Esophagus mucosa (tissue), 1 donor: ENCODE data around the gene SPIRE1. TPM values are rescaled to one million over a fixed set of nuclear protein-coding genes. Genes with fewer than 3 reads are reported as not detected.
A peak's percentile ranks its signal among the peaks of the same experiment; 100 is the strongest.
"Not testable (repeated sequence)": the region's sequence is repeated elsewhere in the genome, so short reads cannot be mapped to it uniquely, and the experiment has no call there.

Source experiments
- ATAC-seq: fragments of 200-7000 bp; cut with Tn5 transposase; one replicate; pipeline ENCODE4 v1.9.1; 2020
- total RNA-seq: library from RNA; stranded (reverse); gene quantifications from one replicate; pipeline ENCODE4 v1.2.4, GENCODE V29; 2023
- donor health status: DM: yes; HTN: yes; CAD: no.

Gene SPIRE1
- total RNA-seq, 1 donor from 2014 or later: 15.6 TPM

DNA sequence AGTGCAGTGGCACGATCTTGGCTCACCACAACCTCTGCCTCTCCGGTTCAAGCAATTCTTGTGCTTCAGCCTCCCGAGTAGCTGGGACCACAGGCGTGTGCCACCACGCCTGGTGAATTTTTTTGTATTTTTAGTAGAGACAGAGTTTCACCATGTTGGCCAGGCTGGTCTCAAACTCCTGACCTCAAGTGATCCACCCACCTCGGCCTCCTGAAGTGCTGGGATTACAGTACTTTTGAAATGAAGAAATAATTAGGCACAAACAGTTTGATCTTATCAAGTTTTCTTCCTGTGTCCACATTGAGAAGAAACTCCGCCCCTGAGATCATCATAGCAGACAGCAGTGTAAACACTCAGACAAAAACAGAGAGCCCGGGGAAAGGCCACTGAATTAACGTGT is 247.2 kb downstream of the SPIRE1 start:
- not testable (repeated sequence) for ATAC-seq

- no peak for ATAC-seq
Observed at GRCh38 chr18:12410081-12410481, 247.8 kb downstream of the SPIRE1 start.

DNA sequence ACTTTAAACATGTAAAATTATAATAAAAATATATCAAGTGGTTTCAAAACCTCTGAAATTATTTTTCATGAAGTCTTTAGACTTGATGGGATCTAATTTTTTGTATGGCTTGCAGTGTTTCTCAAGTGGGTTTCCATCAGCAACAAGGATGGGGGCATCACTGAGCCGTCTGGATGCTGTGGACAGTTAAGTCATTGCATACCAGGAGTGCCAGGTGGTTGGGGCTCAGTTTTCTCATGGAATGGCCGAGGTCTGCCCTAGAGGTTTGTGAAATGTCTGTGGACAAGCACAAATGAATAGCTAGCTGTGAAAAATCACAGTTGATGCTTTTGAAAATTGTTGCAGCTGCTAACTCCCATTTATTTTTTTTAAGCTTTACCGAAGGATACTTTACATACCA is 248.4 kb downstream of the SPIRE1 start:
- no peak for ATAC-seq

DNA sequence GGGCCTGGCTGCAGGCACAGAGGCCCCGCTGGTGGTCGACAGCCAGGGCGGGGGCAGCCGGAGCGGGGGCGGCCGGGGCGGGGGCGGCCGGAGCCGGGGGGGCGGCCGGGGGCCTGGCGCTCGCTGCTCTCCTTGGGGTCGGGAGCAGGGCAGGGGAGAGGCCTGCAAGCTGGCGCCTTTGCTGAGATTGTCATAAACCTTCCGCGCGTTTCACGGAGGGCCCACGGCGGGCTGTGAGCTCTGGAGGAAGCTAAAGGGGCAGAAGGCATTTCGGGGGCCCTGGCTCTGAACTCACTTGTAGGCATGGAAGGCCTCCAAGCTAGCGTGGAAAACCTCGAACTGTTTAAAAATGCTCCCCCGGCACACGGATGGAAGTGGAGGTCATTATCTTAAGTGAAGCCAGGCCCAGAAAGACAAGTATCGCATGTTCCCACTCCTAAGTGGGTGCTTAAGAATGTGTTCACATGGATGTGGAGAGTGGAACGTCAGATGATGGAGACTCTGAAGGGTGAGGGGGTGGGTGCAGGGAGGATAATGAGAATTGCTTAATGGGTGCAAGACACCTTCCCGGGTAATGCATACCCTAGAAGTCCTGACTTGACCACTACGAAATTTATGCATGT is 249.5 kb downstream of the SPIRE1 start:
- no peak for ATAC-seq

DNA sequence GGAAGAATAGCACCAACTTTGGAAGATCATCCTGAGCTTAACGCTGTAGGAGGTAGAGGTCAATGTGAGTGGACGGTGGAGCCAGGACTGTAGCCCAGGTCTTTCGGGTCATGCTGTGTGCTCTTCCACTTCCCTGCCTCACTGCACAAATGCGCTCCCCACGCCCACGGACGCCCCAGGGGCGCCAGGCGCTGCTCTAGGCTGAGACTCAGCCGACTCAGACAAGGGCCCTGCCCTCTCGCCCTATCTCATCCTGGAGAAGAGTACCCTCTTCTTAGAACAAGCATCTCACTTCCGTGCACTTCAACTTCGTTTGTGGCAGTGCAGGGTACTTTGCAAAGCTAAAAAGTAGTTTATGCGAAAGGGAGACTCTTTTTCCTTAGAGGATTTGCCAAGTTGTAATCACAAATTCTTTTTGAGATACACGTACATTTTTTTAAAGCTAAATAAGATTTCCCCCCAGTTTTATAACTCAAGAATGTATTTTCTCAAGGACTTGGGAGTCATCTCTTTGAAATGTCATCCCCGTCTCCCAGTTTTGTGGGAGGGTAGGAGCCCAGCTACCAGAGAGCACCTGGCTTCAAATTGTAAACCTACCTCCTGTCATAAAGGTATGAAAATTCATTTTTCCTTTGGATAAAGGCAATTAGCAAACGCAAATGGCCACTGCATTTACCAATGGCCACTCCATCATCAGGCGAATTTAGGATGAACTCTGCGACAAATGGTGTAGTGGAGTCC is 251.4 kb downstream of the SPIRE1 start:
- ATAC-seq: no peak

- no peak for ATAC-seq
Observed at GRCh38 chr18:12405066-12405465, 252.8 kb downstream of the SPIRE1 start.

GRCh38 chr18:12403601-12404506 is 254.1 kb downstream of the SPIRE1 start:
- ATAC-seq: no peak

DNA sequence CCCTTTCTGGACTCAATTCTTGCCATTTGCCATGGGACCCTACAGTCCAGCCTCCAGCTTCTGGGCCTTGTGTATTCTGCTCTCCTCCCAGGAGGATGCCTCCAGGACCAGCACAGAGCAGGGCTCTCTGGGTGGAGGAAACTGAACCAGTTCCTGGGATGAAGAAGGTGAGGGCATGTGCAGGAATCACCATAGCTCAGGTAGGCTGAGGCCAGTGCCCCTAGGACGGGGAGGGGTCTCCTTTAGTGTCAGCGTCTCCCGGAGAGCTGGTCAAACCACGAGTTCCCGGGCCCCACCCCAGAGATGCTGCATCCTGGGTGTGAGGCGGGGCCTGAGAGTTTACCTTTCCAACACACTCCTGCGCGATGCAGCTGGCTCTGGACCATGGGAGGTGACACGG is 256.0 kb downstream of the SPIRE1 start:
- peak; percentile 12 for ATAC-seq

GRCh38 chr18:12399231-12399630 is 258.7 kb downstream of the SPIRE1 start:
- ATAC-seq: no peak

GRCh38 chr18:12398625-12399024 is 259.3 kb downstream of the SPIRE1 start:
- no peak for ATAC-seq

DNA sequence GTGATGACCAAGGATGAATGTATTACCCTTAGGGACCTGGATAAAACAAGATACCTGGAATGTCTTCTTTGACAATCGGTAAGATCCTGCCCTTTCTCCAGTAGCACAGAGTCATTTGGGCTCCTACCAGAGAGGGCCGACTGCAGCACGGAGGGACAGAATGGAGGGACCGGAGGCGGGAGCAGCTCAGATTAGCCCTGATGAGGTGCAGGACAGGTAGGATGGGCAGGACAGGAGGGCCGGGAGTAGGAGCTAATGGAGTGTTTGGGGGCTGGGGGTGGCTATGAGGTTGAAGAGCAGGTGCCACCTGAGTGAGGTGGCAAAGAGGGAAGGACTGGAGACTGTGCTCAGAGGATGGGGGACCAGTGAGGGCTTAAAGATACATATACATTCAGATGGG is 260.1 kb downstream of the SPIRE1 start:
- no peak for ATAC-seq

GRCh38 chr18:12397254-12397653 is 260.7 kb downstream of the SPIRE1 start:
- ATAC-seq: no peak

Other genes with a start within 250 kb of the SPIRE1 start
- 6.1 TPM for gene CEP76, start 44.6 kb upstream of the SPIRE1 start, total RNA-seq
- gene PSMG2, start 44.9 kb upstream of the SPIRE1 start, total RNA-seq: 61.4 TPM
- 24.9 TPM for gene PTPN2, start 226.1 kb upstream of the SPIRE1 start, total RNA-seq